Trophoblast cell (in vitro differentiated cells and primary cell): ENCODE measurements around the gene PTPN6.

Experiments
- DNase-seq, 2 donors: peaks; one replicate each; pipeline ENCODE4 v3.0.0-alpha.2; 2016
- H2AFZ ChIP-seq: 2 replicates; pipeline ENCODE4 v1.6.1; 2013; ENCODE audit warnings: low read length, moderate library complexity, mild to moderate bottlenecking; ENCODE audit not compliant: insufficient read depth, poor library complexity
- H2AK5ac ChIP-seq: 2 replicates; pipeline ENCODE4 v1.6.1; 2013; ENCODE audit warnings: mild to moderate bottlenecking, low read length
- H2BK120ac ChIP-seq: 2 replicates; pipeline ENCODE4 v1.6.1; 2013; ENCODE audit warnings: low read length, mild to moderate bottlenecking, moderate library complexity; ENCODE audit not compliant: insufficient read depth, poor library complexity
- H2BK12ac ChIP-seq: 2 replicates; pipeline ENCODE4 v1.6.1; 2013; ENCODE audit warnings: mild to moderate bottlenecking, low read length, moderate library complexity
- H2BK5ac ChIP-seq: 2 replicates; pipeline ENCODE4 v1.6.1; 2013; ENCODE audit warnings: low read length, low read depth, moderate library complexity, mild to moderate bottlenecking; ENCODE audit not compliant: poor library complexity
- H3K14ac ChIP-seq: 2 replicates; pipeline ENCODE4 v1.6.1; 2013; ENCODE audit warnings: mild to moderate bottlenecking, low read length
- H3K18ac ChIP-seq: 2 replicates; pipeline ENCODE4 v1.6.1; 2013; ENCODE audit warnings: mild to moderate bottlenecking, low read length
- H3K23ac ChIP-seq: 2 replicates; pipeline ENCODE4 v1.6.1; 2013; ENCODE audit warnings: low read length
- H3K27ac ChIP-seq: 2 replicates; pipeline ENCODE4 v1.5.1; 2013; ENCODE audit warnings: low read depth, mild to moderate bottlenecking, inconsistent platforms, low read length, moderate library complexity
- H3K27me3 ChIP-seq: 2 replicates; pipeline ENCODE4 v1.6.1; 2013; ENCODE audit warnings: inconsistent platforms, mild to moderate bottlenecking, low read length, moderate library complexity; ENCODE audit not compliant: insufficient read depth
- H3K36me3 ChIP-seq, 2 experiments: 1 replicate in 1 of 2; 2 replicates in 1 of 2; pipeline ENCODE4 v1.6.1; 2013; ENCODE audit warnings: low read length in 2 of 2, mild to moderate bottlenecking in 2 of 2, moderate library complexity in 1 of 2; ENCODE audit not compliant: insufficient read depth in 2 of 2, control insufficient read depth in 1 of 2
- H3K4ac ChIP-seq: 2 replicates; pipeline ENCODE4 v1.6.1; 2013; ENCODE audit warnings: low read depth, mild to moderate bottlenecking, low read length, moderate library complexity
- H3K4me1 ChIP-seq, 2 experiments: 1 replicate in 1 of 2; 2 replicates in 1 of 2; pipeline ENCODE4 v1.6.1; 2013; ENCODE audit warnings: low read length in 2 of 2, mild to moderate bottlenecking in 2 of 2, moderate library complexity in 1 of 2; ENCODE audit not compliant: insufficient read depth in 2 of 2, control insufficient read depth in 1 of 2
- H3K4me2 ChIP-seq: 2 replicates; pipeline ENCODE4 v1.6.1; 2013; ENCODE audit warnings: inconsistent platforms, mild to moderate bottlenecking, low read length, moderate library complexity
- H3K4me3 ChIP-seq: 2 replicates; pipeline ENCODE4 v1.5.1; 2013; ENCODE audit warnings: mild to moderate bottlenecking, low read depth, low read length, inconsistent platforms
- H3K79me1 ChIP-seq: one replicate; pipeline ENCODE4 v1.6.1; 2013; ENCODE audit warnings: low read length
- H3K79me2 ChIP-seq: 2 replicates; pipeline ENCODE4 v1.6.1; 2013; ENCODE audit warnings: low read length, mild to moderate bottlenecking; ENCODE audit not compliant: control insufficient read depth, insufficient read depth, poor library complexity
- H3K9ac ChIP-seq: 2 replicates; pipeline ENCODE4 v1.6.1; 2013; ENCODE audit warnings: mild to moderate bottlenecking, low read length
- H3K9me3 ChIP-seq: 2 replicates; pipeline ENCODE4 v1.6.1; 2013; ENCODE audit warnings: low read depth, mild to moderate bottlenecking, control low read depth, inconsistent platforms, low read length; ENCODE audit not compliant: insufficient read depth
- H4K12ac ChIP-seq: 2 replicates; pipeline ENCODE4 v1.6.1; 2013; ENCODE audit warnings: low read depth, mild to moderate bottlenecking, low read length, moderate library complexity
- H4K8ac ChIP-seq: 2 replicates; pipeline ENCODE4 v1.6.1; 2013; ENCODE audit warnings: low read depth, mild to moderate bottlenecking, low read length, moderate library complexity
- H4K91ac ChIP-seq: one replicate; pipeline ENCODE4 v1.6.1; 2013; ENCODE audit warnings: low read depth, mild to moderate bottlenecking, low read length, moderate library complexity
- WGBS: extraction: QIAGEN DNeasy Blood & Tissue Kit; methylation state at CpG from one replicate; pipeline ENCODE4 v1.1.7; 2013; ENCODE audit warnings: missing lambda C conversion rate; ENCODE audit not compliant: insufficient read length, insufficient coverage; ENCODE audit errors: extremely low coverage; 5-methylcytosine and 5-hydroxymethylcytosine counted together

Gene PTPN6

DNA sequence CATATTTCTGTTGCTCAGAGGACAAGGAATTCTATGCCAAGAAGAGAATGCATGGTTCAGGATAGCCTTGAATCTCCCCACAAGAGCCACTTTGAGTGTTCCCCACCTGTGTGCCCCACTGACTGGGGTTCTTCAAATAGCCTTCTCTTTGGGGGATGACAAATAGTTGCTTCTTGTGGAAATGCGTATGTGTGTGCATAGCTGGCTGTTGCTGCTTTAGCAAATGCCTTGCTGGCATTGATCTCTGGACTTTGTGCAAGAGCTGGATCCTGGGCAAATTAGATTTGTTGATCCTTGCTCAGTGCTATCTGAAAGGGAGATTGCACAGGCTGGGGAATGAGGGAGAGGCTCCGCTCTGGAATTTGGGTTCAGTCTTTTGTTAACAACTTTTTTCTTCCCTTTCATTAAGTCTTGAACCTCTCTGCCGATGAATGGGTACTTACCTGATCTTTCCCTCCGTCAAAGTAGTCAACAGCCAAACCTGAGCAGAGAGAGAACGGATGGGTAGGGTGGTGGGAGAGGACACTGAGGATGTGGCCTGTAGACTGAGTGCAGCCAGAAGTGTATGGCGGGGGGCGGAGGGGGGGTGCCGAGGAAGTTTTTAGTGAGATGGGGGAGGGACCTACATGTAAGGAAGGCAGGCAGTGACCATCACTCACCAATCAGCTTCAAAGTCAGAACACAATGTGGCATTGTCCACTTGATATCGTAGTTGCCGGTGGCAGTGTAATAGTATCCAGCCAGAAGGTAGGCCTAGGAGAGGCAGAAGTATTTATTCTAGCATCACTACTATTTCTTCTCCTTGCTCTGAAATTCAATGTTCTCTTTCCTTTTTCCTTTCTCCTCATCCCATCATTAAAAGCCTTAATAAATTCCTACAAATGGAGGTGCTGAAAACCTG lies 30.2 kb downstream of the PTPN6 start:
- no CpG with 5 or more reads among the region's 10 CpGs for WGBS
- Histone ChIP-seq H3K14ac (no peak overlapping the region), H4K8ac (no peak overlapping the region), H3K79me1 (no peaks in the 10 kb centered on the region), H3K27me3 (no peaks in the 10 kb centered on the region), H2BK5ac (no peak overlapping the region), H4K91ac (no peak overlapping the region), H3K4ac (no peak overlapping the region), H3K79me2 (no peaks in the 10 kb centered on the region), H3K4me3 (no peak overlapping the region), H3K9ac (no peak overlapping the region), H3K36me3 (peaks cover 32 to 44% of the 10 kb centered on the region in 2 experiments), H2AFZ (no peak overlapping the region), H3K4me1 (peaks cover 0 to 7% of the 10 kb centered on the region in 2 experiments), H3K27ac (no peak overlapping the region), H3K18ac (no peak overlapping the region), H2BK120ac (no peak overlapping the region), H2AK5ac (no peak overlapping the region), H3K23ac (no peak overlapping the region), H2BK12ac (no peak overlapping the region), H3K9me3 (no peaks in the 10 kb centered on the region), H4K12ac (no peak overlapping the region), H3K4me2 (no peak overlapping the region)
- DNase-seq: no peak

DNA sequence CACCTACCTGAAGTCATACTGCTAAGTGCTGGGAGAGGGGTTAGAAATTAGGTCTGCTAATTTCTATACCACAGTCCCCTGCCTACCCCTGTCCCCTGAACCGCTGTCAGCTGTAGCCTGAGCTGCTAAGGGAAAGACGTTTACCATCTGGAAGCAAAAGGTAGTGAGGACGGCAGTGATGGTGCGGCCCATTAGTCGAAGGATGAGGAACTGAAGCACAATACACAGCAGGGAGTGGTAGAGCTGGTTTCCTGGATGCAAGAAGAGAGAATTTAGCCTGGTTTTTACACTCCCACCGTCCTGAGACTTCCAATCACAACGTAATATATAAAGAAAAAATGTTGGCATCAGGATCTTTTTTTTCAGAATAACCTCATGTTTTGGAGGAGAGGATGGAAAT lies 31.4 kb downstream of the PTPN6 start:
- Histone ChIP-seq H3K27me3 (no peaks in the 10 kb centered on the region), H3K79me1 (no peaks in the 10 kb centered on the region)

DNA sequence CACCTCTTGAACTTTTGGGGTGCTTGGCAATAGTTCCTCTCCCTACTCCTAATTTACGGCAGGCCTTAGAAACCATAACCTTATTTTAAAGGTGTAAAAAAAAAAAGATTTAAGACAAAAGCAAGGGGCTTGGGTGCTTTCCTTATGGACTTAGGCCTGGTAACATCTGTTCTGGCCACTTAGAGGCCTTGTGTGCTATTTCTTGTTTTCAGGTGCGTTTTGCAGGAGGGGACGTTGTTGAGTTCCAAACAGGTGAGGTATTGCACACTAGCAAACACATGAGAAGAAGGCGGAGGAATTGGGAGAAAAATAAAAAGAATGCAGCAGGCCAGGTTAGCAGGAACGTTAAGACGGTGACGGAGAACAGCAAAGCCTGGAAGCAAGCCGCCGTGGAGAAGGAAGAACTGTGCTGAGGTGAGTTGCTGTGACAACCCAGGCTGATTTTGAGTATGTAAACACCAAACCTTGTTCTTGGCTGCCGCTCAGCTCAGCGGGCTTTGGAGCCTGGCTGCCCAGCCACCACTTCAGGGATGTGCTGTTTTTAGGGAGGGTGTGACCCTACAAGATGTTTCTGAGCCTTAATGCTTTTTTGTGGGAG lies 36.9 kb downstream of the PTPN6 start:
- H3K27ac ChIP-seq: peak overlapping the region; percentile 58
- no peak overlapping the region for H2AK5ac ChIP-seq
- no CpG with 5 or more reads among the region's 11 CpGs for WGBS

More for the DNA sequence above, 31.4 kb downstream of the PTPN6 start:
- Histone ChIP-seq H4K8ac (no peak overlapping the region), H3K27ac (no peak overlapping the region), H3K4ac (no peak overlapping the region), H3K4me2 (no peak overlapping the region), H3K14ac (no peak overlapping the region), H3K23ac (no peak overlapping the region), H2BK5ac (no peak overlapping the region), H3K9me3 (no peaks in the 10 kb centered on the region), H2BK120ac (no peak overlapping the region), H3K9ac (no peak overlapping the region), H2BK12ac (no peak overlapping the region), H3K18ac (no peak overlapping the region), H2AFZ (no peak overlapping the region), H3K4me3 (no peak overlapping the region), H4K12ac (no peak overlapping the region), H3K4me1 (peaks cover 0 to 7% of the 10 kb centered on the region in 2 experiments), H2AK5ac (no peak overlapping the region), H3K36me3 (peaks cover 23 to 35% of the 10 kb centered on the region in 2 experiments), H4K91ac (no peak overlapping the region), H3K79me2 (no peaks in the 10 kb centered on the region)
- no CpG with 5 or more reads among the region's 7 CpGs for WGBS
- no peak for DNase-seq

DNA sequence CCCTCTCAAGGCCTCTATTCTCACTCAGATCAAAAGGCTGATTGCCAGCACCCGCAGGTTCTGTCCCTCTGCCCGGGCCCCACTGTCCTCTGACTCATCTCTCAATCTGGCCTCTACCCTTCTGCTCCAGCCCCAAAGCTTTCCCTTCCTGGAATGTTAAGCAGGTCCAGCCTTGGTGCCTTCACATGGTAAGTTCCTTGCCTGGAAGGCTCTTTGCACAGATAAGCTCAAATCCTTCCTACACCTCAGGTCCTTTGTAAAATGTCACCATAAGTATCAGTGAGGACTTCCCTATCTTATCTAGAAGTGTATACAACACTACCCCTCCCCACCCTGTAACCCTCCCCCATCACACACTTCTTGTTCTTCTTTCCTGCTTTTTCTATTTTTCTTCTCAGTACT lies 44.9 kb downstream of the PTPN6 start:
- H4K8ac ChIP-seq: no peak overlapping the region
- no peak overlapping the region for H3K4me3 ChIP-seq
- no peak overlapping the region for H2AK5ac ChIP-seq
- no peak overlapping the region for H4K12ac ChIP-seq
- peaks cover 3 to 12% of the 10 kb centered on the region in 2 experiments for H3K36me3 ChIP-seq
- no peak overlapping the region for H3K4ac ChIP-seq
- no CpG with 5 or more reads among the region's 2 CpGs for WGBS
- H3K79me1 ChIP-seq: no peaks in the 10 kb centered on the region
- H3K4me1 ChIP-seq: peaks cover 3 to 5% of the 10 kb centered on the region in 2 experiments
- no peaks in the 10 kb centered on the region for H3K9me3 ChIP-seq
- no peak overlapping the region for H2BK12ac ChIP-seq
- no peaks in the 10 kb centered on the region for H3K79me2 ChIP-seq
- H3K14ac ChIP-seq: no peak overlapping the region
- H3K27me3 ChIP-seq: no peaks in the 10 kb centered on the region
- no peak overlapping the region for H3K18ac ChIP-seq
- DNase-seq: peak; percentile 89 to 90
- H2AFZ ChIP-seq: no peak overlapping the region
- no peak overlapping the region for H3K4me2 ChIP-seq
- no peak overlapping the region for H2BK5ac ChIP-seq
- H3K9ac ChIP-seq: no peak overlapping the region
- no peak overlapping the region for H3K23ac ChIP-seq
- H2BK120ac ChIP-seq: no peak overlapping the region
- no peak overlapping the region for H4K91ac ChIP-seq
- no peak overlapping the region for H3K27ac ChIP-seq

More for the DNA sequence above, 36.9 kb downstream of the PTPN6 start:
- no peak overlapping the region for H3K14ac ChIP-seq
- peak overlapping the region; percentile 60 for H3K9ac ChIP-seq
- H3K9me3 ChIP-seq: no peaks in the 10 kb centered on the region
- no peak overlapping the region for H2AFZ ChIP-seq
- H4K8ac ChIP-seq: no peak overlapping the region
- no peak overlapping the region for H4K12ac ChIP-seq
- no peak overlapping the region for H2BK12ac ChIP-seq
- H3K4me3 ChIP-seq: no peak overlapping the region
- H3K18ac ChIP-seq: no peak overlapping the region
- no peak overlapping the region for H2BK5ac ChIP-seq
- H3K4me1 ChIP-seq: peaks cover 0 to 7% of the 10 kb centered on the region in 2 experiments
- H2BK120ac ChIP-seq: no peak overlapping the region
- DNase-seq: peak; percentile 94 to 97
- no peaks in the 10 kb centered on the region for H3K27me3 ChIP-seq
- H4K91ac ChIP-seq: no peak overlapping the region
- H3K4me2 ChIP-seq: peak overlapping the region; percentile 41
- H3K79me2 ChIP-seq: no peaks in the 10 kb centered on the region
- H3K4ac ChIP-seq: no peak overlapping the region
- peaks cover 7% of the 10 kb centered on the region in 2 experiments for H3K36me3 ChIP-seq
- H3K79me1 ChIP-seq: no peaks in the 10 kb centered on the region
- H3K23ac ChIP-seq: peak overlapping the region; percentile 92
